ENCODE data around the gene STOML1. TPM values are rescaled to one million over a fixed set of nuclear protein-coding genes. Genes with fewer than 3 reads are reported as not detected.

STOML1 gene
- total and polyA plus RNA-seq, 2 donors from 2014 or later: 15.0 to 22.2 TPM

DNA sequence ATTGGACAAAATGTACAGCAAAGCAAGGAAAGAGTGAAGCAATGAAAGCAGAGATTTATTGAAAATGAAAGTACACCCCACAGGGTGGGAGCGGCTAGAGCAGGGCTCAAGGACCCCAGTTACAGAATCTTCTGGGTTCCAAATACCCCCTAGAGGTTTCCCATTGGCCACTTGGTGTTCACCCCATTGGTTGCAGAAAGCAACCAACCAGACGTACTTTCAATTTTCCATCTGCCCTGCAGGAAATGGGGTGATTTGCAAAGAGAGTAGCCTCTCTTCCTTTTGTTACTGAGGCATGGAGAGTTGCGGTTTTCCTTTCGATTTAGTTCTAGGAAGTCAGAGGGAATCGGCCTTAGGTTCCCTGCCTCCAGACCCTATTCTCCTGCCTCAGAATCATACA lies 4.8 kb upstream of the STOML1 start:
- H3K9me3 ChIP-seq (ENCODE audit: control insufficient read depth in 2 of 3, insufficient read depth in 1 of 3, low read length in 3 of 3): no peaks in the 10 kb centered on the region
- no peaks in the 10 kb centered on the region for H3K27me3 ChIP-seq (ENCODE audit: control insufficient read depth, insufficient read depth, low read length)
- intact Hi-C loops (cut with DNase I): no loop called here
- DNase-seq: no peak
- peaks cover 0 to 21% (median 4%) of the 10 kb centered on the region in 3 donors for H3K4me1 ChIP-seq (ENCODE audit: control insufficient read depth in 2 of 3, insufficient read depth in 2 of 3, low read depth in 1 of 3, low read length in 3 of 3)
- peaks cover 0 to 7% (median 5%) of the 10 kb centered on the region in 3 donors for H3K36me3 ChIP-seq (ENCODE audit: control insufficient read depth in 2 of 3, insufficient read depth in 3 of 3, low read length in 3 of 3)
- H3K4me3 ChIP-seq (ENCODE audit: low read length in 3 of 3): peak overlapping the region; percentile 50 to 90 (median 55)
- H3K27ac ChIP-seq (ENCODE audit: low read depth in 2 of 2, low read length in 2 of 2): peak overlapping the region in 1 of 2 donors; percentile 70
- TF ChIP-seq, protein P1, sequence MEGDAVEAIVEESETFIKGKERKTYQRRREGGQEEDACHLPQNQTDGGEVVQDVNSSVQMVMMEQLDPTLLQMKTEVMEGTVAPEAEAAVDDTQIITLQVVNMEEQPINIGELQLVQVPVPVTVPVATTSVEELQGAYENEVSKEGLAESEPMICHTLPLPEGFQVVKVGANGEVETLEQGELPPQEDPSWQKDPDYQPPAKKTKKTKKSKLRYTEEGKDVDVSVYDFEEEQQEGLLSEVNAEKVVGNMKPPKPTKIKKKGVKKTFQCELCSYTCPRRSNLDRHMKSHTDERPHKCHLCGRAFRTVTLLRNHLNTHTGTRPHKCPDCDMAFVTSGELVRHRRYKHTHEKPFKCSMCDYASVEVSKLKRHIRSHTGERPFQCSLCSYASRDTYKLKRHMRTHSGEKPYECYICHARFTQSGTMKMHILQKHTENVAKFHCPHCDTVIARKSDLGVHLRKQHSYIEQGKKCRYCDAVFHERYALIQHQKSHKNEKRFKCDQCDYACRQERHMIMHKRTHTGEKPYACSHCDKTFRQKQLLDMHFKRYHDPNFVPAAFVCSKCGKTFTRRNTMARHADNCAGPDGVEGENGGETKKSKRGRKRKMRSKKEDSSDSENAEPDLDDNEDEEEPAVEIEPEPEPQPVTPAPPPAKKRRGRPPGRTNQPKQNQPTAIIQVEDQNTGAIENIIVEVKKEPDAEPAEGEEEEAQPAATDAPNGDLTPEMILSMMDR (IDR thresholded peaks at IDR 0.05; ENCODE audit: borderline replicate concordance, extremely low read depth, insufficient read depth): no peak
- FAIRE-seq: no peak
- H3K9ac ChIP-seq (ENCODE audit: low read length in 3 of 3): peak overlapping the region in 1 of 3 donors; percentile 32

DNA sequence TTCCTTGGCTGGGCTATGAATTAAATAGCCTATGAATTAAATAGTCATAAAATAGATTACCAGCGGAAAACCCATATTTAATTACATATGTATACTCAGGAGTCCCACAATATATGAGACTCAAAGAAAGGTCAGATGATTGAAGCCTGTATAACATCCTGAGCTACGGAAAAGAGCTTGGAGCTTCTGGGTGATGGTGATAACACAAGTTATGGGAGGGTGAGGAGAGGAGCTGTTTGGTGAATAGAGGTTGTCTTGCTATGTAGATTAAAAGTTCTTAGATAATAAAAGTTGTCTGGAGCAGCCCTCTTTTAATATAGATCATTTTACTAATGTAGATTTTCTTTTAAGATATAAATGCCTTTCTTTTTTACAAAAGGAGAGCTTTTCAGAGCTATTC lies 4.2 kb upstream of the STOML1 start:
- H3K9me3 ChIP-seq (ENCODE audit: control insufficient read depth in 2 of 3, insufficient read depth in 1 of 3, low read length in 3 of 3): no peaks in the 10 kb centered on the region
- no peak overlapping the region for H3K27ac ChIP-seq (ENCODE audit: low read depth in 2 of 2, low read length in 2 of 2)
- no peak for DNase-seq
- peak overlapping the region in 1 of 3 donors; percentile 32 for H3K9ac ChIP-seq (ENCODE audit: low read length in 3 of 3)
- no peaks in the 10 kb centered on the region for H3K27me3 ChIP-seq (ENCODE audit: control insufficient read depth, insufficient read depth, low read length)
- H3K4me3 ChIP-seq (ENCODE audit: low read length in 3 of 3): peak overlapping the region in 2 of 3 donors; percentile 9 to 90
- TF ChIP-seq, protein P1 (IDR thresholded peaks at IDR 0.05; ENCODE audit: borderline replicate concordance, extremely low read depth, insufficient read depth): no peak
- no peak for FAIRE-seq
- intact Hi-C loops (cut with DNase I): no loop called here
- peaks cover 0 to 7% (median 5%) of the 10 kb centered on the region in 3 donors for H3K36me3 ChIP-seq (ENCODE audit: control insufficient read depth in 2 of 3, insufficient read depth in 3 of 3, low read length in 3 of 3)
- H3K4me1 ChIP-seq (ENCODE audit: control insufficient read depth in 2 of 3, insufficient read depth in 2 of 3, low read depth in 1 of 3, low read length in 3 of 3): peaks cover 0 to 25% (median 7%) of the 10 kb centered on the region in 3 donors

DNA sequence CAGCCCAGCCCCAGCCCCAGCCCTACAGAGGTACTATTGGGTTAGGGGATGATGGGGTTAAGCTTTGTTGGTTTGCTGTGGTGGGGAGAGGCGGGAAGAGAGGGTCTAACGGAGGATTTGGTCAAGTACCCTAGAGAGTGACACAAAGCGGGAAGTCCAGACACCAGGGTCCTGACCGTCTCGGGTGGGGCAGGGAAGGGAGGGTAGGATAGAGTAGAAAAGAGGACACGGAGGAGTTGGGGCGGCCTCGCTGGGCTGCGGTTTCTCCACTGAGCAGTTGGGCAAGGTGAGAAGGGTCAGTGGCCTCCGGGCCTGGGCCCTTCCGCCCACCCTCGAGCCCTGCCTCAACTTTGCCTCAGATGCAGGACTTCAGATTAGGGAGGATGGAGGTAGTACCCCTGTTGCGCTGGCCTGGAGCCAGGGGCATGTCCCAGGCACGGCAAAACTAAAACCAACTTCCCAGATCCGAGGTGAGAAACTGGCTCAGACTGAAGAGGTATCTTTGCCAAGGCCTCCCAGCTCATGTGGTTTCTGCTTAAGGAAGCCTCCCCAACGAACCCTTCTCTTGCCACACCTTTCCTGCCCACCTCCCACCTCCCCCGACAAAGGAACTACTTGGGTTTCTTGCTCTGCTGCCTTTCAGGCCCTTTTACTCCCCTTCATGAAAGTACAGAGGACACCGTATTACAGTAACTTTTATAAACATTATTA lies 3.0 kb upstream of the STOML1 start:
- H3K9me3 ChIP-seq (ENCODE audit: control insufficient read depth in 2 of 3, insufficient read depth in 1 of 3, low read length in 3 of 3): no peaks in the 10 kb centered on the region
- H3K4me3 ChIP-seq (ENCODE audit: low read length in 3 of 3): peak overlapping the region; percentile 81 to 90 (median 85)
- peak overlapping the region; percentile 64 to 93 (median 89) for H3K9ac ChIP-seq (ENCODE audit: low read length in 3 of 3)
- TF ChIP-seq, protein P1 (IDR thresholded peaks at IDR 0.05; ENCODE audit: borderline replicate concordance, extremely low read depth, insufficient read depth): no peak
- H3K27me3 ChIP-seq (ENCODE audit: control insufficient read depth, insufficient read depth, low read length): no peaks in the 10 kb centered on the region
- H3K4me1 ChIP-seq (ENCODE audit: control insufficient read depth in 2 of 3, insufficient read depth in 2 of 3, low read depth in 1 of 3, low read length in 3 of 3): peaks cover 0 to 32% (median 9%) of the 10 kb centered on the region in 3 donors
- H3K27ac ChIP-seq (ENCODE audit: low read depth in 2 of 2, low read length in 2 of 2): peak overlapping the region; percentile 91 to 95
- H3K36me3 ChIP-seq (ENCODE audit: control insufficient read depth in 2 of 3, insufficient read depth in 3 of 3, low read length in 3 of 3): peaks cover 0 to 7% (median 5%) of the 10 kb centered on the region in 3 donors
- FAIRE-seq: no peak
- intact Hi-C loops (cut with DNase I): no loop called here
- DNase-seq: peak in 1 of 5 donors; percentile 80

Data from kidney (tissue), 14 donors.